GM12801 (cell line): ENCODE measurements around the gene LRMDA.

Experiments
- CTCF ChIP-seq: IDR thresholded peaks from one replicate; pipeline ENCODE4 v1.5.1; 2011; ENCODE audit warnings: control low read depth; ENCODE audit not compliant: insufficient read length; ENCODE audit errors: extremely low read depth

The LRMDA gene

GRCh38 chr10:75857896-75858295 lies 426.5 kb downstream of the LRMDA start:
- TF ChIP-seq CTCF, result no peak

- no peak for TF ChIP-seq CTCF
These were observed 426.9 kb downstream of the LRMDA start for GRCh38 chr10:75858339-75858738.

GRCh38 chr10:75859141-75859540 lies 427.7 kb downstream of the LRMDA start:
- TF ChIP-seq CTCF, result no peak

GRCh38 chr10:75860009-75860408 lies 428.6 kb downstream of the LRMDA start:
- no peak for TF ChIP-seq CTCF

- TF ChIP-seq CTCF, result no peak
These were observed 430.2 kb downstream of the LRMDA start for GRCh38 chr10:75861582-75861981.

GRCh38 chr10:75862935-75863334 lies 431.5 kb downstream of the LRMDA start:
- no peak for TF ChIP-seq CTCF

DNA sequence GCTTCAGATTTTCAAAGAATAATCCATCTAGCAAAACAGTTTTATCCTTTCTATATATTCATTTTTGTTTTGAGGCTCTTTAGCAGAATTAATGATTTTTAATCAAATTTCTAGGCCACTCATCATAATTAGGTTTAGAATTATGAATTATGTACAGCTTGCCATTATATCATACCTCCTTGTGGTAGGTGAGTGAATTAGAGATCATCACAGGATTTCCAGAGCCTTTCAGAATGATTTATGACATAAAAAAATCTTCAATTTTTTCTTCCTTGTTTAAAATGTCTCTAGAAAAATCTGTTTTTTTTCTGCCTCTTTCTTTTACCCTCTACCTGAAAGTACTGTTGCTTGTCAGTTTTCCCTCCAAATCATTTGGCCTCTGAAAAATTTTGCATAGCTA lies 433.3 kb downstream of the LRMDA start:
- TF ChIP-seq CTCF, result no peak
